Measurements from ENCODE around the gene RPTOR. TPM values are rescaled to one million over a fixed set of nuclear protein-coding genes. Genes with fewer than 3 reads are reported as not detected.

RPTOR gene
- total and polyA plus RNA-seq, 2 donors (not counting 3 experiments of a cell fraction or from before 2014, with no cell fraction given): 10.7 to 41.8 TPM

GRCh38 chr17:80584176-80584905, 39.7 kb downstream of the RPTOR start:
- intact Hi-C loops (cut with micrococcal nuclease): no loop called here
- dilution Hi-C loops (cut with MboI; ENCODE audit: extremely low pct_ligation_motif_present, low sequenced_read_pairs): no loop called here
- Histone ChIP-seq H3K79me2 (ENCODE audit: control insufficient read depth, insufficient read depth, low read length) (peaks cover 55% of the 10 kb centered on the region), H4K20me1 (replicated peaks; ENCODE audit: control insufficient read depth, extremely low read depth, insufficient read depth, low read length) (peaks cover 4% of the 10 kb centered on the region), H3K4me3 (replicated peaks in 1 of 3; ENCODE audit: insufficient read depth in 1 of 3, low read depth in 1 of 3, low read length in 3 of 3) (no peak overlapping the region), H3K9me1 (replicated peaks; ENCODE audit: control insufficient read depth, extremely low read depth, insufficient read depth, low read length) (no peaks in the 10 kb centered on the region), H3K9ac (replicated peaks; ENCODE audit: extremely low read depth, insufficient read depth, low read length) (no peak overlapping the region), H3K4me2 (ENCODE audit: insufficient read depth, low read length) (no peak overlapping the region), H3K9me3 (replicated peaks; ENCODE audit: control insufficient read depth, insufficient read depth, low read length) (no peaks in the 10 kb centered on the region), H3K36me3 (ENCODE audit: control insufficient read depth in 2 of 2, extremely low read depth in 1 of 2, insufficient read depth in 2 of 2, low read length in 2 of 2) (no peaks in the 10 kb centered on the region), H3K27ac (ENCODE audit: insufficient read depth, low read depth, low read length) (no peak overlapping the region), H3K27me3 (ENCODE audit: control insufficient read depth in 2 of 2, insufficient read depth in 2 of 2, low read length in 2 of 2) (no peaks in the 10 kb centered on the region), H2AFZ (ENCODE audit: low read depth, low read length) (no peak overlapping the region), H3K4me1 (ENCODE audit: control insufficient read depth, extremely low read depth, insufficient read depth, low read length) (no peaks in the 10 kb centered on the region)
- FAIRE-seq (no peak), DNase-seq (ENCODE audit: low read depth, low spot score) (no peak)
- TF ChIP-seq GATA2 (IDR thresholded peaks at IDR 0.05; ENCODE audit: insufficient read depth, insufficient read length, low read depth, low read length) (no peak), MAX (IDR thresholded peaks at IDR 0.05; ENCODE audit: insufficient read depth, insufficient read length) (no peak), FOS (IDR thresholded peaks at IDR 0.05; ENCODE audit: borderline replicate concordance, insufficient read depth, low read length) (no peak), EZH2 (IDR thresholded peaks at IDR 0.05; ENCODE audit: borderline replicate concordance, low read depth, low read length, severe bottlenecking) (no peak)
- BruUV-seq (replicated peaks): no TSS peak
- CTCF ChIA-PET: interaction anchor here (0.7 to 2.6 kb wide), 3 partner anchors 9 to 157 kb away, joined by 3 to 6 read pairs (median 6); no protein-coding TSS in a partner anchor
- POLR2A ChIA-PET: no interaction called here

All from endothelial cell of umbilical vein (primary cell).